ENCODE data around the gene UNC119.

The UNC119 gene

GRCh38 chr17:28572259-28573039, 20.0 kb upstream of the UNC119 start:
- Histone ChIP-seq H3K9me3 (ENCODE audit: control insufficient read depth, low read length) (no peaks in the 10 kb centered on the region), H3K4me1 (ENCODE audit: control insufficient read depth, insufficient read depth, low read length, poor library complexity, severe bottlenecking) (peaks cover 6% of the 10 kb centered on the region), H3K36me3 (ENCODE audit: control insufficient read depth, insufficient read depth, low read length) (peaks cover 16% of the 10 kb centered on the region), H3K4me3 (ENCODE audit: extremely low read depth, insufficient read depth, low read length, poor library complexity, severe bottlenecking) (no peak overlapping the region), H3K27ac (ENCODE audit: low read depth, low read length, severe bottlenecking) (no peak overlapping the region)
- WGBS, 2 experiments (ENCODE audit: insufficient coverage in 2 of 2), result 78 to 85% methylated on average over 3 to 5 of the region's 5 CpGs

- Histone ChIP-seq H3K27ac (ENCODE audit: low read depth, low read length, severe bottlenecking) (peak within 1 kb of the TSS; percentile 10), H3K4me1 (ENCODE audit: control insufficient read depth, insufficient read depth, low read length, poor library complexity, severe bottlenecking) (peaks cover 4% of the 10 kb centered on the region), H3K9me3 (ENCODE audit: control insufficient read depth, low read length) (no peaks in the 10 kb centered on the region), H3K4me3 (ENCODE audit: extremely low read depth, insufficient read depth, low read length, poor library complexity, severe bottlenecking) (peak within 1 kb of the TSS; percentile 93), H3K36me3 (ENCODE audit: control insufficient read depth, insufficient read depth, low read length) (peaks cover 12% of the 10 kb centered on the region)
- WGBS, 2 experiments (ENCODE audit: insufficient coverage in 2 of 2), result 2 to 3% methylated on average over 35 to 40 of the region's 49 CpGs
Measured at GRCh38 chr17:28571361-28572122, 19.1 kb upstream of the UNC119 start, which contains the start of gene PIGS. Gene PIGS (minus strand): TSS chr17:28571524. CDS start chr17:28571496, 28 bp downstream.

GRCh38 chr17:28570716-28571360, 18.4 kb upstream of the UNC119 start:
- 2% methylated on average over 28 to 37 of the region's 39 CpGs for WGBS, 2 experiments (ENCODE audit: insufficient coverage in 2 of 2)
- no peak overlapping the region for H3K27ac ChIP-seq (ENCODE audit: low read depth, low read length, severe bottlenecking)

GRCh38 chr17:28569446-28569845, 17.0 kb upstream of the UNC119 start:
- no peaks in the 10 kb centered on the region for H3K9me3 ChIP-seq (ENCODE audit: control insufficient read depth, low read length)
- no peak overlapping the region for H3K4me3 ChIP-seq (ENCODE audit: extremely low read depth, insufficient read depth, low read length, poor library complexity, severe bottlenecking)
- no CpG with 5 or more reads among the region's 1 CpG for WGBS, 2 experiments (ENCODE audit: insufficient coverage in 2 of 2)
- H3K27ac ChIP-seq (ENCODE audit: low read depth, low read length, severe bottlenecking), result no peak overlapping the region
- H3K36me3 ChIP-seq (ENCODE audit: control insufficient read depth, insufficient read depth, low read length), result peaks cover 10% of the 10 kb centered on the region
- peaks cover 4% of the 10 kb centered on the region for H3K4me1 ChIP-seq (ENCODE audit: control insufficient read depth, insufficient read depth, low read length, poor library complexity, severe bottlenecking)

More at GRCh38 chr17:28570716-28571360, 18.4 kb upstream of the UNC119 start:
- H3K4me1 ChIP-seq (ENCODE audit: control insufficient read depth, insufficient read depth, low read length, poor library complexity, severe bottlenecking), result peaks cover 4% of the 10 kb centered on the region
- no peaks in the 10 kb centered on the region for H3K9me3 ChIP-seq (ENCODE audit: control insufficient read depth, low read length)
- peak overlapping the region; percentile 93 for H3K4me3 ChIP-seq (ENCODE audit: extremely low read depth, insufficient read depth, low read length, poor library complexity, severe bottlenecking)
- H3K36me3 ChIP-seq (ENCODE audit: control insufficient read depth, insufficient read depth, low read length), result peaks cover 12% of the 10 kb centered on the region

- 76 to 94% methylated on average over 3 of the region's 3 CpGs for WGBS, 2 experiments (ENCODE audit: insufficient coverage in 2 of 2)
- Histone ChIP-seq H3K9me3 (ENCODE audit: control insufficient read depth, low read length) (no peaks in the 10 kb centered on the region), H3K27ac (ENCODE audit: low read depth, low read length, severe bottlenecking) (no peak overlapping the region), H3K36me3 (ENCODE audit: control insufficient read depth, insufficient read depth, low read length) (peaks cover 19% of the 10 kb centered on the region), H3K4me1 (ENCODE audit: control insufficient read depth, insufficient read depth, low read length, poor library complexity, severe bottlenecking) (peaks cover 12% of the 10 kb centered on the region), H3K4me3 (ENCODE audit: extremely low read depth, insufficient read depth, low read length, poor library complexity, severe bottlenecking) (no peak overlapping the region)
Measured at GRCh38 chr17:28567604-28568003, 15.2 kb upstream of the UNC119 start.

- H3K27ac ChIP-seq (ENCODE audit: low read depth, low read length, severe bottlenecking), result peak overlapping the region; percentile 57
- peaks cover 8% of the 10 kb centered on the region for H3K4me1 ChIP-seq (ENCODE audit: control insufficient read depth, insufficient read depth, low read length, poor library complexity, severe bottlenecking)
- no peaks in the 10 kb centered on the region for H3K9me3 ChIP-seq (ENCODE audit: control insufficient read depth, low read length)
- peaks cover 47% of the 10 kb centered on the region for H3K36me3 ChIP-seq (ENCODE audit: control insufficient read depth, insufficient read depth, low read length)
- no peak overlapping the region for H3K4me3 ChIP-seq (ENCODE audit: extremely low read depth, insufficient read depth, low read length, poor library complexity, severe bottlenecking)
- 92 to 100% methylated on average over 2 of the region's 3 CpGs for WGBS, 2 experiments (ENCODE audit: insufficient coverage in 2 of 2)
Measured at GRCh38 chr17:28563475-28563874, 11.1 kb upstream of the UNC119 start.

- Histone ChIP-seq H3K27ac (ENCODE audit: low read depth, low read length, severe bottlenecking) (no peak overlapping the region), H3K36me3 (ENCODE audit: control insufficient read depth, insufficient read depth, low read length) (peaks cover 67% of the 10 kb centered on the region), H3K4me1 (ENCODE audit: control insufficient read depth, insufficient read depth, low read length, poor library complexity, severe bottlenecking) (peaks cover 8% of the 10 kb centered on the region), H3K4me3 (ENCODE audit: extremely low read depth, insufficient read depth, low read length, poor library complexity, severe bottlenecking) (no peak overlapping the region), H3K9me3 (ENCODE audit: control insufficient read depth, low read length) (no peaks in the 10 kb centered on the region)
- WGBS, 2 experiments (ENCODE audit: insufficient coverage in 2 of 2), result 87 to 89% methylated on average over 2 to 3 of the region's 3 CpGs
Measured at GRCh38 chr17:28555022-28555421, 2.6 kb upstream of the UNC119 start.

- Histone ChIP-seq H3K36me3 (ENCODE audit: control insufficient read depth, insufficient read depth, low read length) (peaks cover 63% of the 10 kb centered on the region), H3K4me3 (ENCODE audit: extremely low read depth, insufficient read depth, low read length, poor library complexity, severe bottlenecking) (no peak overlapping the region), H3K9me3 (ENCODE audit: control insufficient read depth, low read length) (no peaks in the 10 kb centered on the region), H3K27ac (ENCODE audit: low read depth, low read length, severe bottlenecking) (no peak overlapping the region), H3K4me1 (ENCODE audit: control insufficient read depth, insufficient read depth, low read length, poor library complexity, severe bottlenecking) (peaks cover 8% of the 10 kb centered on the region)
- 96 to 97% methylated on average over 5 to 6 of the region's 6 CpGs for WGBS, 2 experiments (ENCODE audit: insufficient coverage in 2 of 2)
Measured at GRCh38 chr17:28554565-28554964, 2.1 kb upstream of the UNC119 start.

GRCh38 chr17:28553000-28553505, 629 bp upstream of the UNC119 start:
- H3K27ac ChIP-seq (ENCODE audit: low read depth, low read length, severe bottlenecking), result no peak overlapping the region
- H3K9me3 ChIP-seq (ENCODE audit: control insufficient read depth, low read length), result no peaks in the 10 kb centered on the region
- peaks cover 51% of the 10 kb centered on the region for H3K36me3 ChIP-seq (ENCODE audit: control insufficient read depth, insufficient read depth, low read length)
- no peak overlapping the region for H3K4me3 ChIP-seq (ENCODE audit: extremely low read depth, insufficient read depth, low read length, poor library complexity, severe bottlenecking)
- H3K4me1 ChIP-seq (ENCODE audit: control insufficient read depth, insufficient read depth, low read length, poor library complexity, severe bottlenecking), result peaks cover 8% of the 10 kb centered on the region
- 79 to 82% methylated on average over 4 to 5 of the region's 5 CpGs for WGBS, 2 experiments (ENCODE audit: insufficient coverage in 2 of 2)

GRCh38 chr17:28551421-28552175, 826 bp downstream of the UNC119 start:
- H3K36me3 ChIP-seq (ENCODE audit: control insufficient read depth, insufficient read depth, low read length), result peaks cover 46% of the 10 kb centered on the region
- H3K27ac ChIP-seq (ENCODE audit: low read depth, low read length, severe bottlenecking), result peak overlapping the region; percentile 10
- peak overlapping the region; percentile 90 for H3K4me3 ChIP-seq (ENCODE audit: extremely low read depth, insufficient read depth, low read length, poor library complexity, severe bottlenecking)
- peaks cover 8% of the 10 kb centered on the region for H3K4me1 ChIP-seq (ENCODE audit: control insufficient read depth, insufficient read depth, low read length, poor library complexity, severe bottlenecking)
- H3K9me3 ChIP-seq (ENCODE audit: control insufficient read depth, low read length), result no peaks in the 10 kb centered on the region
- 21 to 30% methylated on average over 2 to 4 of the region's 10 CpGs for WGBS, 2 experiments (ENCODE audit: insufficient coverage in 2 of 2)

Data from mesodermal cell (in vitro differentiated cells).